B cell (primary cell): ENCODE data around the gene MAPKAPK3. TPM values are rescaled to one million over a fixed set of nuclear protein-coding genes. Genes with fewer than 3 reads are reported as not detected.

Experiments
- ATAC-seq: fragments of 200-7000 bp; cut with Tn5 transposase; one replicate; pipeline ENCODE4 v1.10.0; 2021; ENCODE audit warnings: low read depth, mild to moderate bottlenecking, moderate number of reproducible peaks, moderate library complexity
- CTCF ChIA-PET: fragments of 350-600 bp; sonication (Branson Sonifier 250); formaldehyde crosslinking; loops from one replicate; lab custom pipeline; 2021; ENCODE audit warnings: antibody characterized with exemption, inconsistent platforms; lab: Charles Lee
- POLR2A ChIA-PET: fragments of 350-600 bp; sonication (Branson Sonifier 250); formaldehyde crosslinking; loops from one replicate; lab custom pipeline; 2021; ENCODE audit warnings: antibody characterized with exemption; lab: Charles Lee
- DNase-seq: peaks from one replicate; pipeline ENCODE4 v3.0.0; 2013
- H2AFZ ChIP-seq: 2 replicates; pipeline ENCODE4 v1.6.1; 2012; ENCODE audit warnings: mild to moderate bottlenecking, low read depth, low read length; ENCODE audit not compliant: insufficient read depth, poor library complexity, severe bottlenecking
- H3K27ac ChIP-seq, 2 donors: 1 replicate in 1 of 2; 2 replicates in 1 of 2; pipeline ENCODE4 v1.5.1; 2012 to 2013; ENCODE audit warnings: low read length in 2 of 2, mild to moderate bottlenecking in 2 of 2, moderate library complexity in 1 of 2
- H3K27me3 ChIP-seq, 4 experiments: fragments of 200-600 bp in 1 of 4; sonication (generic) in 1 of 4; replicated peaks in 1 of 4; 1 replicate in 2 of 4; 2 replicates in 2 of 4; pipeline versions ENCODE4 v1.6.1 to v1.7.0; 2013 to 2016; ENCODE audit warnings: low read length in 3 of 4, mild to moderate bottlenecking in 2 of 4, mixed read lengths in 1 of 4, moderate library complexity in 1 of 4; ENCODE audit not compliant: insufficient read depth in 4 of 4, control insufficient read depth in 3 of 4; ENCODE audit errors: control extremely low read depth in 1 of 4
- H3K36me3 ChIP-seq, 2 experiments: replicated peaks in 1 of 2; 1 replicate in 1 of 2; 2 replicates in 1 of 2; pipeline versions ENCODE4 v1.6.1 to v1.7.1; 2013; ENCODE audit warnings: low read length in 1 of 2; ENCODE audit not compliant: insufficient read depth in 2 of 2, control insufficient read depth in 1 of 2; ENCODE audit errors: control extremely low read depth in 1 of 2, extremely low read depth in 1 of 2
- H3K4me1 ChIP-seq, 2 donors: fragments of 200-600 bp in 1 of 2; sonication (generic) in 1 of 2; 1 replicate in 1 of 2; 2 replicates in 1 of 2; pipeline versions ENCODE4 v1.5.1 to v1.6.1; 2013 to 2017; ENCODE audit warnings: low read length in 2 of 2; ENCODE audit not compliant: control insufficient read depth in 2 of 2, insufficient read depth in 2 of 2
- H3K4me2 ChIP-seq: replicated peaks from 2 replicates; pipeline ENCODE3; 2012; ENCODE audit warnings: mild to moderate bottlenecking, low read depth, low read length; ENCODE audit not compliant: poor library complexity, severe bottlenecking
- H3K4me3 ChIP-seq, 5 experiments: fragments of 200-600 bp in 1 of 5; sonication (generic) in 1 of 5; 1 replicate in 3 of 5; 2 replicates in 2 of 5; pipeline versions ENCODE4 v1.5.1 to v1.7.0; 2011 to 2016; ENCODE audit warnings: low read length in 4 of 5, mild to moderate bottlenecking in 4 of 5, low read depth in 2 of 5, control low read depth in 1 of 5, moderate library complexity in 1 of 5; ENCODE audit not compliant: insufficient read depth in 1 of 5; ENCODE audit errors: control extremely low read depth in 1 of 5, extremely low read depth in 1 of 5
- H3K79me2 ChIP-seq: fragments of 200-600 bp; sonication (generic); one replicate; pipeline ENCODE4 v1.6.0; 2016; ENCODE audit warnings: low read length; ENCODE audit not compliant: control insufficient read depth, insufficient read depth
- H3K9ac ChIP-seq: fragments of 200-600 bp; sonication (generic); 2 replicates; pipeline ENCODE4 v1.6.1; 2017; ENCODE audit warnings: mild to moderate bottlenecking, low read length, moderate library complexity
- H3K9me3 ChIP-seq, 3 donors: one replicate each; pipeline versions ENCODE4 v1.6.1 to v1.7.1; 2013; ENCODE audit warnings: low read length in 2 of 3; ENCODE audit not compliant: control insufficient read depth in 2 of 3, insufficient read depth in 1 of 3; ENCODE audit errors: control extremely low read depth in 1 of 3
- H4K20me1 ChIP-seq: 2 replicates; pipeline ENCODE4 v1.6.0; 2012; ENCODE audit warnings: mild to moderate bottlenecking, low read length; ENCODE audit not compliant: insufficient read depth, control insufficient read depth, poor library complexity, severe bottlenecking
- H3K27ac Mint-ChIP-seq: one replicate; pipeline ENCODE4 v1.8.0; 2021; ENCODE audit warnings: mixed read lengths
- H3K27me3 Mint-ChIP-seq: one replicate; pipeline ENCODE4 v1.8.0; 2021; ENCODE audit warnings: mixed read lengths
- H3K4me1 Mint-ChIP-seq: one replicate; pipeline ENCODE4 v1.8.0; 2021; ENCODE audit warnings: mixed read lengths
- H3K4me3 Mint-ChIP-seq: one replicate; pipeline ENCODE4 v1.8.0; 2021; ENCODE audit warnings: mixed read lengths
- H3K9me3 Mint-ChIP-seq: one replicate; pipeline ENCODE4 v1.8.0; 2022; ENCODE audit warnings: mixed read lengths; ENCODE audit not compliant: insufficient read depth
- CTCF ChIP-seq: fragments of 200-600 bp; IDR thresholded peaks from one replicate; pipeline ENCODE4 v1.8.0; 2022; ENCODE audit warnings: antibody characterized with exemption, mild to moderate bottlenecking
- EZH2 ChIP-seq: IDR thresholded peaks from 2 replicates; pipeline ENCODE4 v1.6.1; 2012; ENCODE audit warnings: borderline replicate concordance, low read depth, mild to moderate bottlenecking, moderate library complexity, low read length; ENCODE audit not compliant: insufficient read depth, poor library complexity, severe bottlenecking
- WGBS: methylation state at CpG from one replicate; pipeline ENCODE4 v1.1.5; 2013; ENCODE audit warnings: missing lambda C conversion rate; ENCODE audit not compliant: insufficient coverage; 5-methylcytosine and 5-hydroxymethylcytosine counted together
- intact Hi-C: fragments of 100-400 bp; cut with micrococcal nuclease; formaldehyde crosslinking; loops from one replicate; pipeline ENCODE4 v1.10.0; 2022
- polyA plus RNA-seq: library from polyadenylated mRNA; depleted of rRNA; stranded (reverse); fragments of >200 nt; gene quantifications from 2 replicates; pipeline ENCODE4 v1.2.3, GENCODE V29; 2012
- total RNA-seq, 2 donors: library from RNA; stranded (reverse); fragments of 120-200 nt in 1 of 2; gene quantifications; 1 replicate in 1 of 2; 2 replicates in 1 of 2; pipeline versions ENCODE4 v1.2.3 to v1.2.4, GENCODE V29; 2013 to 2022

MAPKAPK3 gene
- total and polyA plus RNA-seq, 2 donors (not counting 1 experiment from before 2014, with no cell fraction given), result 17.8 to 18.8 TPM

GRCh38 chr3:50608278-50608677 lies 8.7 kb upstream of the MAPKAPK3 start:
- H3K36me3 ChIP-seq, result peaks cover 0 to 4% of the 10 kb centered on the region in 2 experiments
- H3K4me1 ChIP-seq, result peaks cover 34 to 48% of the 10 kb centered on the region in 2 donors
- no peak for ATAC-seq
- DNase-seq, result no peak
- ChIA-PET CTCF (interaction anchor here (9.8 to 17.6 kb wide), 2 partner anchors 18 to 34 kb away, joined by 204 to 541 read pairs; partner anchors contain the start of genes C3orf18 and HEMK1), POLR2A (no interaction called here)
- H3K9me3 Mint-ChIP-seq, result no peaks in the 10 kb centered on the region
- H3K4me2 ChIP-seq, result no peak overlapping the region
- H3K27me3 Mint-ChIP-seq, result no peaks in the 10 kb centered on the region
- no peak overlapping the region for H3K9ac ChIP-seq
- H3K79me2 ChIP-seq, result peaks cover 26% of the 10 kb centered on the region
- WGBS, result 79% methylated on average over 5 of the region's 7 CpGs
- no peak overlapping the region for H3K4me3 ChIP-seq
- no peaks in the 10 kb centered on the region for H4K20me1 ChIP-seq
- H3K27ac Mint-ChIP-seq, result no peak overlapping the region
- peaks cover 46% of the 10 kb centered on the region for H3K4me1 Mint-ChIP-seq
- H3K4me3 Mint-ChIP-seq, result no peak overlapping the region
- H3K9me3 ChIP-seq, result no peaks in the 10 kb centered on the region
- TF ChIP-seq EZH2 (no peak), CTCF (no peak)
- no peak overlapping the region for H3K27ac ChIP-seq
- intact Hi-C loops, result no loop called here
- no peaks in the 10 kb centered on the region for H3K27me3 ChIP-seq
- no peak overlapping the region for H2AFZ ChIP-seq

GRCh38 chr3:50609071-50609762 lies 7.7 kb upstream of the MAPKAPK3 start:
- no peak overlapping the region for H2AFZ ChIP-seq
- no peak overlapping the region for H3K4me3 ChIP-seq

More at GRCh38 chr3:50609071-50609762, 7.7 kb upstream of the MAPKAPK3 start:
- ChIA-PET CTCF (interaction anchor here (0.8 to 17.6 kb wide), 5 partner anchors 19 to 1063 kb away, joined by 3 to 541 read pairs (median 5); partner anchors contain the start of genes C3orf18 and HEMK1), POLR2A (interaction anchor here (2.1 kb wide), 1 partner anchor 18 kb away, joined by 7 read pairs; no protein-coding TSS in a partner anchor)
- no peak overlapping the region for H3K9ac ChIP-seq
- H3K27me3 Mint-ChIP-seq, result no peaks in the 10 kb centered on the region
- no peaks in the 10 kb centered on the region for H4K20me1 ChIP-seq
- H3K9me3 Mint-ChIP-seq, result no peaks in the 10 kb centered on the region
- H3K27ac Mint-ChIP-seq, result no peak overlapping the region
- H3K36me3 ChIP-seq, result peaks cover 0 to 4% of the 10 kb centered on the region in 2 experiments
- H3K4me2 ChIP-seq, result no peak overlapping the region
- H3K27ac ChIP-seq, result no peak overlapping the region
- no peak overlapping the region for H3K4me3 Mint-ChIP-seq
- H3K4me1 ChIP-seq, result peaks cover 34 to 48% of the 10 kb centered on the region in 2 donors
- H3K27me3 ChIP-seq, result no peaks in the 10 kb centered on the region
- H3K79me2 ChIP-seq, result peaks cover 26% of the 10 kb centered on the region
- ATAC-seq (no peak), DNase-seq (no peak)
- intact Hi-C loops, result no loop called here
- TF ChIP-seq CTCF (no peak), EZH2 (no peak)
- no peaks in the 10 kb centered on the region for H3K9me3 ChIP-seq
- peaks cover 49% of the 10 kb centered on the region for H3K4me1 Mint-ChIP-seq
- WGBS, result 52% methylated on average over 3 of the region's 5 CpGs
